ENCODE data around the gene AKT1. TPM values are rescaled to one million over a fixed set of nuclear protein-coding genes. Genes with fewer than 3 reads are reported as not detected.

Gene AKT1
- total and polyA plus RNA-seq, 2 of the 13 experiments (the other 11 are each of a cell fraction or from before 2014, with no cell fraction given), result 96.2 to 116 TPM

- peak; percentile 94 for TF ChIP-seq CTCF (CRISPR knock-in tag; IDR thresholded peaks at IDR 0.05)
- peak in 1 of 2 experiments; percentile 32; a peak in 1 of 4 replicates for TF ChIP-seq POLR2A (IDR thresholded peaks at IDR 0.05; ENCODE audit: insufficient read depth in 1 of 2, low read depth in 2 of 2, low read length in 2 of 2)
- no peak for TF ChIP-seq ZNF207 (IDR thresholded peaks at IDR 0.05; ENCODE audit: borderline replicate concordance)
- TF ChIP-seq CCDC6 (CRISPR knock-in tag; IDR thresholded peaks at IDR 0.05), result peak; percentile 36; the same call in 1 of the 2 replicates
- TF ChIP-seq FOSL2 (CRISPR knock-in tag; IDR thresholded peaks at IDR 0.05), result no peak
- TF ChIP-seq ZKSCAN8 (CRISPR knock-in tag; IDR thresholded peaks at IDR 0.05; ENCODE audit: borderline replicate concordance), result no peak
- no peak for TF ChIP-seq HDAC6 (IDR thresholded peaks at IDR 0.05; ENCODE audit: low read depth, low read length)
- peak; percentile 84; the same call in 1 of the 2 replicates for TF ChIP-seq ZNF331 (CRISPR knock-in tag; IDR thresholded peaks at IDR 0.05)
- no peak for TF ChIP-seq TBL1XR1 (IDR thresholded peaks at IDR 0.05; ENCODE audit: borderline replicate concordance, low read length, partially characterized antibody)
- no peak for TF ChIP-seq FUBP1 (CRISPR knock-in tag; IDR thresholded peaks at IDR 0.05; ENCODE audit: borderline replicate concordance)
- TF ChIP-seq DMAP1 (CRISPR knock-in tag; IDR thresholded peaks at IDR 0.05), result peak; percentile 58
- TF ChIP-seq NBN (conservative IDR thresholded peaks at IDR 0.05), result no peak
- TF ChIP-seq NFE2L1 (CRISPR knock-in tag; IDR thresholded peaks at IDR 0.05; ENCODE audit: borderline replicate concordance), result no peak
- TF ChIP-seq NONO (IDR thresholded peaks at IDR 0.05), result no peak
- TF ChIP-seq NONO (CRISPR knock-in tag; conservative IDR thresholded peaks at IDR 0.05), result peak; percentile 79
- TF ChIP-seq ZFX (CRISPR knock-in tag; IDR thresholded peaks at IDR 0.05; ENCODE audit: low read depth), result peak; percentile 82
- TF ChIP-seq FOXO1 (CRISPR knock-in tag; IDR thresholded peaks at IDR 0.05), result no peak
- no peak for TF ChIP-seq ZNF503 (CRISPR knock-in tag; IDR thresholded peaks at IDR 0.05)
- TF ChIP-seq ZBTB25 (CRISPR knock-in tag; IDR thresholded peaks at IDR 0.05), result no peak
- no peak for TF ChIP-seq HHEX (CRISPR knock-in tag; IDR thresholded peaks at IDR 0.05)
- TF ChIP-seq UBTF (CRISPR knock-in tag; IDR thresholded peaks at IDR 0.05), result peak; percentile 93
- peak; percentile 47; the same call in 1 of the 2 replicates for TF ChIP-seq ZNF614 (CRISPR knock-in tag; IDR thresholded peaks at IDR 0.05; ENCODE audit: borderline replicate concordance)
- TF ChIP-seq MEF2D (CRISPR knock-in tag; IDR thresholded peaks at IDR 0.05), result 0 out of 2 replicates have a peak, but pooled peaks have one; percentile 25
Measured at GRCh38 chr14:104820669-104821228, 25.2 kb upstream of the AKT1 start (continued).
